HCT116 (cell line): Measurements from ENCODE around the gene DCDC2C.

ENCODE experiments used
- ATF3 ChIP-seq: IDR thresholded peaks from 2 replicates; pipeline ENCODE4 v1.6.1; 2012
- TF ChIP-seq, protein P1 (sequence below), 3 experiments: fragments of 200-600 bp in 1 of 3; sonication (generic) in 1 of 3; IDR thresholded peaks in 2 of 3; conservative IDR thresholded peaks in 1 of 3; 2 replicates each; pipeline ENCODE4 v1.5.1; 2012 to 2017; ENCODE audit warnings: low read depth in 2 of 3, low read length in 2 of 3, antibody characterized with exemption in 1 of 3, borderline replicate concordance in 1 of 3, control low read depth in 1 of 3, mild to moderate bottlenecking in 1 of 3, mixed read lengths in 1 of 3, mixed run types in 1 of 3, moderate library complexity in 1 of 3; ENCODE audit not compliant: insufficient read depth in 1 of 3

DNA sequence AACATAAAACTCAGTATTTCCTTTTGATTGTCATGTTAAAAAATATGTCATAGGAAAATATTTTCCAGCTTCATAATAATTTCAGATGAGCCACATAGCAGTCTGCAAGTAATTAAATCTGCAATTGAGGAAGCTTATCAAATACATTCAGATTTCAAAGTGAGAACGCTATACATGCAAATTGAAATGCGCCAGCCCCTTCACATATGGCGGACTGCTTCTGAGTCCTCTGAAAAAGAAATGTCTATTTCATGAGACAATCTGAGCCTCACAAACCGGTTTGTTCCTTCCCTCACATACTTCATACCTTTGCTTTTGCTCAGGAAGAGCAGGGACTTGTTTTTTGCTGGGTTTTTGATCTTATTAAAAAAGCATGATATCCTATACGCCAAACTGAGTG, 2.3 kb upstream of the DCDC2C start:
- TF ChIP-seq, protein P1, sequence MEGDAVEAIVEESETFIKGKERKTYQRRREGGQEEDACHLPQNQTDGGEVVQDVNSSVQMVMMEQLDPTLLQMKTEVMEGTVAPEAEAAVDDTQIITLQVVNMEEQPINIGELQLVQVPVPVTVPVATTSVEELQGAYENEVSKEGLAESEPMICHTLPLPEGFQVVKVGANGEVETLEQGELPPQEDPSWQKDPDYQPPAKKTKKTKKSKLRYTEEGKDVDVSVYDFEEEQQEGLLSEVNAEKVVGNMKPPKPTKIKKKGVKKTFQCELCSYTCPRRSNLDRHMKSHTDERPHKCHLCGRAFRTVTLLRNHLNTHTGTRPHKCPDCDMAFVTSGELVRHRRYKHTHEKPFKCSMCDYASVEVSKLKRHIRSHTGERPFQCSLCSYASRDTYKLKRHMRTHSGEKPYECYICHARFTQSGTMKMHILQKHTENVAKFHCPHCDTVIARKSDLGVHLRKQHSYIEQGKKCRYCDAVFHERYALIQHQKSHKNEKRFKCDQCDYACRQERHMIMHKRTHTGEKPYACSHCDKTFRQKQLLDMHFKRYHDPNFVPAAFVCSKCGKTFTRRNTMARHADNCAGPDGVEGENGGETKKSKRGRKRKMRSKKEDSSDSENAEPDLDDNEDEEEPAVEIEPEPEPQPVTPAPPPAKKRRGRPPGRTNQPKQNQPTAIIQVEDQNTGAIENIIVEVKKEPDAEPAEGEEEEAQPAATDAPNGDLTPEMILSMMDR (IDR thresholded peaks at IDR 0.05 in 2 of 3, conservative IDR thresholded peaks at IDR 0.05 in 1 of 3; ENCODE audit: borderline replicate concordance in 1 of 3, insufficient read depth in 1 of 3, low read depth in 2 of 3, low read length in 2 of 3), result no peak
- no peak for TF ChIP-seq ATF3
